HG03025 (cell line): Measurements from ENCODE around the gene KPNA1.
"Not testable (repeated sequence)": the region's sequence is repeated elsewhere in the genome, so short reads cannot be mapped to it uniquely, and the experiment has no call there.

Source experiments
- ATAC-seq: cut with Tn5 transposase; IDR thresholded peaks from one replicate; pipeline ENCODE4 v1.9.1; 2021; ENCODE audit warnings: mild to moderate bottlenecking, moderate library complexity; ENCODE audit not compliant: unreplicated experiment, low FRiP score

Gene KPNA1

DNA sequence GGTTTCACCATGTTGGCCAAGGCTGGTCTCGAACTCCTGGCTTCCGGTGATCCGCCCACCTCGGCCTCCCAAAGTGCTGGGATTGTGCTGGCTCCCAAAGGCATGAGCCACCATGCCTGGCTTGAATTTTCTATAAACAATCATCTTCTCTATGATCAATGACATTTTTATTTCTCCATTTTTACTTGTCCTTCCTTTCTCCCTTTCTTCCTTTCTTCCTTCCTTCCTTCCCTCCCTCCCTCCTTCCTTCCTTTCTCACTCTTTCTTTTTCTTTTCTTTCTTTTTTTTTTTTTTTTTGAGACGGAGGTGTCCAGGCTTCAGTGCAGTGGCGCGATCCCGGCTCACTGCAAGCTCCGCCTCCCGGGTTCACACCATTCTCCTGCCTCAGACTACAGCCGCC lies 8.6 kb upstream of the KPNA1 start:
- no peak for ATAC-seq

DNA sequence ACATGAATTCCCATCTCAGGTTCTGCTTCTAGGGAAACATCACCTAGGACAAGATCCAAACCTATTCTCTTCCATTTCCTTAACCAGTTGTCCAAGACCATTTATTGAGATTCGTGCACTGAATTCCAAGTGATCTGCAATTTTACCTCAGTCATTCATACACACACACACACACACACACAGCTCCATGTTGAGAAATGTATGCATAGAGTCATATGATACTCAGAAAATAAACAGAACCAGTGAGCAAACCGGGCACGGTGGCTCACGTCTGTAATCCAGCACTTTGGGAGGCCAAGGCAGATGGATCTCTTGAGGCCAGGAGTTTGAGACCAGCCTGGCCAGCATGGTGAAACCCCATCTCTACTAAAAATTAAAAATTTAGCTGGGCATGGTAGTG lies 6.1 kb upstream of the KPNA1 start:
- no peak for ATAC-seq

DNA sequence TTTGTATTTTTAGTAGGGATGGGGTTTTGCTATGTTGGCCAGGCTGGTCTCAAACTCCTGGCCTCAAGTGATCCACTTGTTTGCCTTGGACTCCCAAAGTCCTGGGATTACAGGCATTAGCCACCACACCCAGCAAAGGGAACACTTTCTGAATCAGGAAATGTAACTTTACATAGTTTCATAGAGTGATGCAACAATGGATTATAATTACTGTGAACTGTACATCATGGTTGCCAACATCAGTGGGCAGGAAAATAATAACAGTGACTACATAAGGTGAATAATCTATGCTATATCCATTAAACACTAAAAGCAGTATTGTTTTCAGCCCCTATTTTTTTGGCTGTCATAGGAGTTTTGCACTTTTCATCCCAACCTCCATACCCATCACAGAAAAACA lies 5.0 kb upstream of the KPNA1 start:
- ATAC-seq: no peak

DNA sequence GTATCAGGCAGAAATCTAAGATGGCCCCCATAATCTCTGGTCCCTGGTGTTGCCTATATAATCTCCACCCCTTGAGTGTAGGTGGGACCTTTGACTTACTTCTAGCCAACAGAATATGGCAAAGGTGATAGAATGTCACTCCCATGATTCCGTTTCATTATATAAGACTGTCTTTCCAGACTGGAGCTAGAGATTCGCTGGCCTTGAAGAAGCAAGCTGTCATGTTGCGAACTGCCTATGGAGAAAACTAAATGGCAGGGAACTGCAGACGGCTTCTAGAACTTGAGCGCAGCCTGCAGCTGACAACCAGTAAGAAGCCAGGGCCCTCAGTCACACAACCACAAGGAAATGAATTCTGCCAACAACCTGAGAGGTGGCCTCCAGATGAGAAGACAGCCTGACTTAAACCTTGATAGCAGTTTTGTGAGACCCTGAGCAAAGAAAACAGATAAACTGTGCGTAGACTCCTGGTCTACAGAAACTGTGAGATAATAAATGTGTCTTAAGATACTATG lies 2.2 kb upstream of the KPNA1 start:
- no peak for ATAC-seq

DNA sequence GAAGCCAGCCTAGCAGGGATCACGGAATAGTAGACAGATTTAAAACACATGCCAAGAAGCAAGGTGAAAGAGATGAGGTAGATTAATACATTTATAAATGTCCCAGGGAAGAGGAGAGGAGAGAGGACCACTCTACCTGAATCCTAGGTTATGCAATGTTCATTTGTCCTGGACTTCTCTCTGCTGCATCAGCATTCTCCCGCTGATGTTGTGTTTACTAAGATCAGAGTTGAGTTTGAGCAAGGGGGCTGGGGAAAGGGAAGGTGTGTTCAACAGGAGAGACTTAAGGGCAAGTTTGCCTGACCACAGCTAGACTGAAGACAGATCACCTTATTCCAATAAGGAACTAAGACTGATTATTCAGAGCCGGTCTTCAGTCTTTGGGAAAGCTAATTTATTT lies 1.1 kb upstream of the KPNA1 start:
- no peak for ATAC-seq

DNA sequence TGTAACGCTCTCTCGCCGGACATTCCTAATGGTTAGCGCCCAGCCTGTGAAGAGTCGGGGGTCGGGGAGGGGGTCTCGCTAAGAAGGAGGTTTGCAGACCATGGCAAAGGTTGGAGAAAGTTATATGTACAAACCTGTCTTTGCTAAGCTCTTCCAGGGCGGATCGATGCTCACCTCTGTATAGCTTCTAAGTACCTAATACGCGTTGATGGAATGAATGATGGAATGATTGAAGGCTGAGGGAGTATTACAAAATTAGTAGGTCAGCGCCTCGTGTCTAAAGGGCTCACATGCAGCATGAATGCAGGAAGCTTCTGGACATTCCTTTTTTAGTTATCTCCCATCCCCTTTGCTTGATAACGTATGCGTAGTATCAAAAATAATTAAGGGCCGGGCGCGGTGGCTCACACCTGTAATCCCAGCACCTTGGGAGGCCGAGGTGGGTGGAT lies 305 bp upstream of the KPNA1 start:
- ATAC-seq: no peak

DNA sequence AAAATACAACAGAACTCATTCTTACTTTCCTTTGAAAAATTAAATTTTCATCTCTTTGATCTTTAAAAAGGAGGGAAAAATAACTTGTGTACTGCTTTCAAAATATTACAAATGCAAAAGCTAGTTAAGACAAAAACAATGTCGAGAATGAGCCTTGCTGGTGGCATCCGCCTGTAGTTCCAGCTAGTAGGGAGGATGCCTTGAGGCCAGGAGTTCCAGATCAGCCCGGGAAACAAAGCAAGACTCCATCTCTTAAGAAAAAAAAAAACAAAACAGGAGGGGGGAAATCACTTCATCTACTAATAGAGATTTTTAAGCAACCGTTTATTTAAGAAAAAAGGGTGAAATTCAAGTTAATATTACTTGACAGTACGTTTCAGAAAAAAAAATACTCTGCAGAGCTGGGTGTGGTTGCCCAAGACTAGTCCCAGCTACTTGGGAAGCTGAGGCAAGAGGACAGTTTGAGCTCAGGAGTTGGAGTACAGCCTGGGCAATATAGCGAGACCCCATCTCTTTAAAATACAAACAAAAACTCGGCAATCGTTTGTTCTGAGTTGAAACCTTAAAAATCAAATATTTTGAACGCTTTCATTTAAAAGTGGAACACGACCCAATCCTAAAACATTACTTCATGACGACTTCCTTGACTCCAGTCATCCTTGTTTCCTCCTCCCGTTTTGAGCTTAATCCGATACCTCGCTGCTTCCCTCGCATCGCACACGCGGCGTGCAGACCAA lies 1.2 kb downstream of the KPNA1 start:
- ATAC-seq: no peak

DNA sequence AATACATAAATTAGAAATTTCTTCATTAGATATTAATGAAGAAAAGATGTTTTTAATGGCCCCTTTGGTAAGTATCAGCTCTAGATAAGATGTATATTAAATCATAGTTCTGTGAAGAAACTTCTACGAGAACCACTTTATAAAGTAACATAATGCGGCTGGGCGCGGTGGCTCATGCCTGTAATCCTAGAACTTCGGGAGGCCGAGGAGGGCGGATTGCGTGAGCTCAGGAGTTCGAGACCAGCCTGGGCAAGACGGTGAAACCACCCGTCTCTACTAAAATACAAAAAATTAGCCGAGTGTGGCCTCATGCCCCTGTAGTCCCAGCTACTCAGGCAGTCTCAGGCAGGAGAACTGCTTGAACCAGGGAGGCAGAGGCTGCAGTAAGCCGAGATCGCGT lies 2.5 kb downstream of the KPNA1 start:
- ATAC-seq: no peak

DNA sequence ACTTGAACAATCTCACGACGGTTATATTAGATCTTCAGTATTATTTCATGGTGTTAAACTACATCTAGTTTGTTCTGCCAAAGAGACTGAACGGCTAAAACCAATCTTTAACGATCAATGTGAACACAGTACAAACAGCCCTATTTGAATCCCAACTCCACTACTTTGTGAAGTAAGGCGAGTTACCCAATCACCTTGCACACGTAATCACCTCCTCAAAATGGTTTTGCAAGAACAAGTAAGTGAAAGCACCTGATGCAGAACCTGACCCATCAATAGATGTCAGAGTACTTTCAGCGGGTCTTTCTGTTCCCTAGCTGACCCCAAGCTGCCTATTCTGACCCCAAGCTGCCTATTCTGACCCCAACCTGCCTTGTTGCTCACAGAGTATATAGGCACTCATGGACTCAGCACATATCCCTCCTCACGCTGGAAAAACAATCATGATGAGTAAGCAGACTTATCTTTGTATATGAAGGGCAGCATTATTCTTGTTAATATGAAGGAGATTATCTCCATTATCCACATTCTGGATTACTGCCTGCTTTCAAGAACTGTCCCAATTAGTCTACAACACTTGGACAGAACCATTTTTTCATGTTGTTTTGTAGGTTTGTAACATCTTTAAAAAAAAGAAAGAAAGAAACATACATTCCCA lies 3.7 kb downstream of the KPNA1 start:
- ATAC-seq: no peak

DNA sequence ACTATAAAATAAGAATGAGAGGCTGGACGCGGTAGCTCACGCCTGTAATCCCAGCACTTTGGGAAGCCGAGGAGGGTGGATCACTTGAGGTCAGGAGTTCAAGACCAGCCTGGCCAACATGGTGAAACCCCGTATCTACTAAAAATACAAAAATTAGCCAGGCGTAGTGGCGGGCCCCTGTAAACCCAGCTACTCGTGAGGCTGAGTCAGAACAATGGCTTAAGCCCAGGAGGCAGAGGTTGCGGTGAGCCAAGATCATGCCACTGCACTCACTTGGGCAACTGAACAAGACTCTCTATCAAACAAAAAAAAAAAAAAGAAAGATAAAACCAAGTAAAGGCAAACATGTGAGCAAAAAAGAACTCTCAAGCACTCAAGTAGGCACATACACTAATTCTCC lies 5.8 kb downstream of the KPNA1 start:
- ATAC-seq: not testable (repeated sequence)

DNA sequence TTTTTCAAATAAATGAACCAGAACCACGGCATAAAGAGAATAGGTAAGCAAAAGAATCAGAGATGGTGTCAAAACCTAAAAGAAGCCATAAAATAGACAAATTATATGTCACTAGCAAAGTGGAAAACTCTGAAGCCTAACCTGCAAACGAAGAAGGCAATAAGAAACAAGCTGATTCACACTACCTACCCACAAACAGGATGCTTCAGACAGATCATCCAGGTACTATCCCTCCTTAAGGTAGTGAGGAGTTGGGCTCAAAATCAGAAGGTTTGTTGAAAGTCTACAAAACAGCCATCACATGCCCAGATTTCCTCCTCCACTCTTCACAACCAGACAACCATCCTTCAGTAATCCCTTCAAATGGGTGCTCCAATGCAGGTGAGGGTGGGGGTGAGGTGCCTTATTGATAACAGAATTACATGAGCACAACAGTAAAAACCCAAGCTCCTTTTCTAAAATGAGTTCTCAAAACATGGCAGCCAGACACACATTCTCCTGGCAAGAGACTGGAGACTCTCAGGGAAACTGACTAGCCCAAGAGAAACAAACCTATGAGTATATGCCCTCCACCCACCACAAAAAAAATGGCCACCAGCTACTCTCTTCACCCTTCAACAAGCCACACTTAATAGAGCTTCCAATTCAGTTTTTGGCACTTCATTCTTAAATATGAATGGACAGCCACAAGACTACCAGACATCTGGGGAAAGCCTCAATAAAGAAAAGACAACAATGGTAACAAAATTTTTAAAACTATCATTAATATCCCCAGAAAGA lies 6.4 kb downstream of the KPNA1 start:
- ATAC-seq: no peak

DNA sequence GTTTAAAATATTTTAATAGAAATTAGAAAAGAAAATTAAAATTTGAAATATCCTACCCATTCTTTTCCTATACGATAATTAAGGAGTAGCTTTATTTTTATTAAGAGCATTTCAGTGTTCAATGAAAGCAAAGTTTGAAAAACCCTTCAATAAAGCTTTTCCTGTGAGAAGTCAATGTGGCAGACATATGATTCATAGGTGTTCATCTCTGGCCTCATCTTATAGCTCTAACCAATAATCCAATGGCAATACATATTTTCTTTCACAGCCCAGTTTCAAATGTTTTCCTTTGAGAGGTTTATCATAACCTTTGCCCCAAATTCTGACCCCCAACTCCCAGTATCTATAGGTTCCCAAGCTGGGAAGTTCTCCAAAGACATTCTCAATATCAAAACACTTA lies 8.3 kb downstream of the KPNA1 start:
- ATAC-seq: no peak

DNA sequence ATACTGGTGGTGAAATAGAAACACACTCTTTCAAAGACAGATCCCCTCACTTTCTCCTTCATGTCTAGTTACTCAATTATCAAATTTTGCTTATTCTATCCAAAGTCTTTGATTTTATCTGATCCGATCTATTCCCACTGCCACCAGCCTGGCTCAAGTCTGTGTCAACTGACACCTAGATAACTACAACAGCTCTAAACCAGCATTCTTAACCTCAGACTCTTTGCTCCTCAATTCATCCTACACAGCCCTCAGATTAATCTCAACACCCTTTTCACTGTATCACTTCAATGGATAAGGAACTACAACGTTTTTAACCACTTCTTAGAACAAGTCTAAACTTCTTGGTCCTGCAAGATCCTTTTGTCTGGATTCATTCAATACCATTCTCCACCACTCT lies 9.1 kb downstream of the KPNA1 start:
- no peak for ATAC-seq

DNA sequence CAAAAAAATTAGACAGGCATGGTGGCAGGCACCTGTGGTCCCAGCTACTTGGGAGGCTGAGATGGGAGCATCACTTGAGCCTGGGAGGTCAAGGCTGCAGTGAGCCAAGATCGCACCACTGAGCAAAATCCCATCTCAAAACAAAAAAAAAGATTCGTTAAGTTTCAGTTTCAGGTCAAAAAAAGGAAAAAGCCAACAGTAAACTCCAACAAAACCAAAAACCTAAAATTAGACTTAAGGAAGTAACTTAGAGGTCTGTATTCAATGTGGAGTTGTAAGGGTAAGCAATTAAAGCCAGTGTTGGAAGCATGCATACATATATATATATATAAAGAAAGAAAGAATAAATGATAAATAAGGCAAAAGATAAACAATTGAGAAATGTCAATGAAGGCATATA lies 11.8 kb downstream of the KPNA1 start:
- ATAC-seq: no peak

DNA sequence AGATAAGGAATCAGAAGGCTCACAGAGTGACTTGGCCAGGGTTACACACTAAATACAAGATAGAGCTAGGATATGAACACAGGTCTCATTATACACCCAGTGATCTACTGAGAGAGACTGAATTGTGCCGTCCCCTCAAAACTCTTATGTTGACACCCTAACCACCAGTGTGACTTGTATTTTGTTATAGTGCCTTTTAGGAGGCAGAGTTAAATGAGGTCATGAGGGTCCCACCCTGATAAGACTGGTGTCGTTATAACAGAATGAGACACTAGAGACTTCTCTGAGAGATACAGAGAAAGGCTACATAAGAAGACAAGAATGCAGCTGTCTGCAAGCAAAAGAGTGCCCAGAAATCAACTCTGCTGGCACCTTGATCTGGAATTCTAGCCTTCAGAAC lies 12.6 kb downstream of the KPNA1 start:
- ATAC-seq: no peak

DNA sequence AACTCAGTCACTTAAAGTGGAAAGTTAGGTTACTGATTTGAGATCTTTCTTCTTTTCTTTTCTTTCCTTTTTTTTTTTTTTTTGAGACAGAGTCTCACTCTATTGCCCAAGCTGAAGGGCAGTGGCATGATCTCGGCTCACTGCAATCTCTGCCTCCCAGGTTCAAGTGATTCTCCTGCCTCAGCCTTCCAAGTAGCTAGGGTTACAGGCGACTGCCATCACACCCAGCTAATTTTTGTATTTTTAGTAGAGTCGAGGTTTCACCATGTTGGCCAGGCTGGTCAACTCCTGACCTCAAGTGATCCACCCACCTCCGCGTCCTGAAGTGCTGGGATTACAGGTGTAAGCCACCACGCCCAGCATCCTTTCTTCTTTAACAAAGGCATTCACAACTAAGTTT lies 13.8 kb downstream of the KPNA1 start:
- not testable (repeated sequence) for ATAC-seq

DNA sequence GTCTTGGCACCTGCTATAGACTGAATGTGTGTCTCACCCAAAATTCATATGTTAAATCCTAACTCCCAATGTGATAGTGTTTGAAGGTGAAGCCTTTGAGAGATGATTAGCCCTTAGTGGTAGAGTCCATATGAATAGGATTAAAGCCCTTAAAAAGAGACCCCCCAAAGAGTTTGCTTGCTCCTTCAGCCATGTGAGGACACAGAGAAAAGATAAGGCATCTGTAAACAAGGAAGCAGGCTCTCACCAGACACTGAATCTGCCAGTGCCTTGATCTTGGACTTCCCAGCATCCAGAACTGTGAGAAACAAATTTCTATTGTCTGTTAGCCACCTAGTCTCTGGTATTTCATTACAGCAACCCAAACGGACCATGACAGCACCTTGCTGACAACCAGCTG lies 16.6 kb downstream of the KPNA1 start:
- no peak for ATAC-seq

DNA sequence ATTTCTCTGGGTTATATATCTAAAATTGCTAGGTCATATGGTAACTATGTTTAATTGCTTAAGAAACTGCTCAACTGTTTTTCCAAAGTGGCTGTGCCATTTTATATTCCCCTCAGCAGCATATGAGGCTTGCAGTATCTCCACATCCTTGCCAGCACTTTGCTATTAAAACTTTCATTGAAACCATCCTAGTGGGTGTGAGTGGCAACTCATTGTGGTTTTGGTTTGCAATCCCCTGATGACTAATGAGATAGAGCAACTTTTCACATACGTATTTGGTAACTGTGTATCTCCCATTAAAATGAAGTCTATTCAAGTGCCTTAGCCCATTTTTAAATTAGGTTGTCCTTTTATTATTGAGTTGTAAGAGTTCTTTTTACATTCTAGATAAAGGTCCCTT lies 17.3 kb downstream of the KPNA1 start:
- peak; percentile 61 for ATAC-seq

DNA sequence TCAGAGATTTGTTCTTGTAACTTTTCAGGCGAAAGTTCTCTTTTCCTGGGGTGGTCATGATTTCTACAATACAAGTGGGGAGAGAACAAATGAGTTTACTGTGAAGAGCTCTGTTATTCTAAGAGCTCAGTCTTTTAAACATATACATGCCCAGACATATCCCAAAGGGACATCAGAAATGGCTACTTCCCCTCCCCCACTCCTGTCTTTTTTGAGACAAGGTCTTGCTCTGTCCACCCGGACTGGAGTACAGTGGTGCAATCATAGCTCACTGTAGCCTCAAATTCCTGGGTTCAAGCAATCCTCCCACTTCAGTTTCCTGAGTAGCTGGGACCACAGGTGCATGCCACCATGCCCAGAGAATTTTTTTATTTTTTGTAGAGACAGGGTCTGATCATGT lies 18.2 kb downstream of the KPNA1 start:
- ATAC-seq: no peak

DNA sequence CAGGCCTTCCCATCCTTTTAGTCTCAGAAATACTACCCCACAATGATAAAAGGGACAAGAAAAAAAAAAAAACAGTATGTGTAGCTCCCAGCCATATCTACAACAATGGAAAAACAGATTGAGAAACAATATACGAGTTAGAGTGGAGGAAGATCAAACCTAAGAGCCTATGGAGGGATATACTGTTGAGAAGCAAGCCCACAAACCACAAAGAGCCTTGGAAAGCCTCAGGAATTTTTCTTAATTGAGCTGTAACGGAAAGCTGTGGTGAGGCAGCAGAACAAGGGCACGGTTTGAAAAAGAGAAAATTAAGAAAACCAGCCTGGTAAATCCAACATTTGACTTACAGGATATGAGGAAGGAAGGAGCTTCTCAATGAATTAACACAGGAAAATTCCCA lies 21.4 kb downstream of the KPNA1 start:
- no peak for ATAC-seq

DNA sequence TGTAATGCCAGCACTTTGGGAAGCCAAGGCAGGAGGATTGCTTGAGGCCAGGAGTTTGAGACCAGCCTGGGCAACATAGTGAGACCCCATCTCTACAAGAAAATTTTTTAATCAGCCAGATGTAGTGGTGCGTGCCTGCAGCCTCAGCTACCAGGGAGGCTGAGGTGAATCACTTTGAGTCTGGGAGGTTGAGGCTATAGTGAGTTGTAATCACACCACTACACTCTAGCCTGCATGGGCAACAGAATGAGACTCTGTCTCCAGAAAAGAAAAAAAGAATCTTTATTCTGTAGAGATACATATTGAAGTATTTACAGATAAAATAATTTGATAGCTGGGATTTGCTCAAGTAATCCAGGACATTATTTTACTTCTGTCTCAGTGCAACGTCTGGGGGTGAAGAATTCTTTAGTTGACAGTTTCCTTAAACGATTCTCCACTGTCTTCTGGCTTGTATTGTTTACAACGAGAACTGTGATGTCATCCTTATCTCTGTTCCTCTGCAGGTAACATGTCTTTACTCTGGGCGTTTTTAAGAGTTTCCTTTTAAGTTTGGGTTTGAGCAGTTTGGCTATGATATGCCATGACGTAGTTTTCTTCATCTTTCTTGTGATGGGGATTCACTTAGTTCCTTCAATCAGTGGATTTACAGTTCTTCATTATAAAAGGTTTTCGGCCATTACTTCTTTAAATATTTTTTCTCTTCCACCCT lies 26.3 kb downstream of the KPNA1 start:
- ATAC-seq: no peak
